ENCODE measurements around the gene PROK1. TPM values are rescaled to one million over a fixed set of nuclear protein-coding genes. Genes with fewer than 3 reads are reported as not detected.

Gene PROK1
- total RNA-seq, 1 experiment from 2014 or later, result not detected

GRCh38 chr1:110493059-110493699 lies 42.2 kb downstream of the PROK1 start:
- no peaks in the 10 kb centered on the region for H3K9me2 ChIP-seq (replicated peaks; ENCODE audit: low read length)
- CTCF ChIA-PET, result no interaction called here
- no peaks in the 10 kb centered on the region for H4K20me1 ChIP-seq (ENCODE audit: low read length)
- POLR2A ChIA-PET (ENCODE audit: unreplicated experiment), result no interaction called here
- no peak overlapping the region for H3K9ac ChIP-seq (ENCODE audit: low read length)
- intact Hi-C loops (cut with micrococcal nuclease), result no loop called here
- H3K4me2 ChIP-seq (ENCODE audit: low read length), result no peak overlapping the region
- ATAC-seq (no peak), DNase-seq (no peak)
- no peaks in the 10 kb centered on the region for H3K4me1 ChIP-seq (ENCODE audit: insufficient read depth, low read length)
- no peak overlapping the region for H3K4me3 ChIP-seq (ENCODE audit: low read length)
- no peaks in the 10 kb centered on the region for H3F3A ChIP-seq (ENCODE audit: low read length, unreplicated experiment)
- no peak overlapping the region for H3K27ac ChIP-seq (ENCODE audit: low read length)
- H3K79me2 ChIP-seq (ENCODE audit: low read length), result no peaks in the 10 kb centered on the region
- H3K9me3 ChIP-seq (ENCODE audit: low read length), result no peaks in the 10 kb centered on the region
- H3K36me3 ChIP-seq (ENCODE audit: low read depth, low read length), result no peaks in the 10 kb centered on the region
- no peak for TF ChIP-seq EZH2phosphoT487 (IDR thresholded peaks at IDR 0.05; ENCODE audit: borderline replicate concordance, low read length)
- TF ChIP-seq EZH2 (IDR thresholded peaks at IDR 0.05; ENCODE audit: low read length, unreplicated experiment), result no peak
- no peak for TF ChIP-seq CTCF (conservative IDR thresholded peaks at IDR 0.05; ENCODE audit: low read depth, low read length)
- no peaks in the 10 kb centered on the region for H3K27me3 ChIP-seq (ENCODE audit: low read length)
- BruUV-seq (replicated peaks), result no TSS peak
- no peak overlapping the region for H2AFZ ChIP-seq (ENCODE audit: low read length)

GRCh38 chr1:110494036-110494435 lies 43.1 kb downstream of the PROK1 start:
- no peak overlapping the region for H3K4me2 ChIP-seq (ENCODE audit: low read length)
- no peak overlapping the region for H3K4me3 ChIP-seq (ENCODE audit: low read length)
- ChIA-PET POLR2A (ENCODE audit: unreplicated experiment) (no interaction called here), CTCF (no interaction called here)
- intact Hi-C loops (cut with micrococcal nuclease), result no loop called here
- TF ChIP-seq CTCF (conservative IDR thresholded peaks at IDR 0.05; ENCODE audit: low read depth, low read length), result no peak
- no peak for TF ChIP-seq EZH2 (IDR thresholded peaks at IDR 0.05; ENCODE audit: low read length, unreplicated experiment)
- no peak for TF ChIP-seq EZH2phosphoT487 (IDR thresholded peaks at IDR 0.05; ENCODE audit: borderline replicate concordance, low read length)
- H3K9me3 ChIP-seq (ENCODE audit: low read length), result no peaks in the 10 kb centered on the region
- no peaks in the 10 kb centered on the region for H3K9me2 ChIP-seq (replicated peaks; ENCODE audit: low read length)
- no peak overlapping the region for H3K27ac ChIP-seq (ENCODE audit: low read length)
- no peaks in the 10 kb centered on the region for H3F3A ChIP-seq (ENCODE audit: low read length, unreplicated experiment)
- H2AFZ ChIP-seq (ENCODE audit: low read length), result no peak overlapping the region
- no peaks in the 10 kb centered on the region for H3K4me1 ChIP-seq (ENCODE audit: insufficient read depth, low read length)
- DNase-seq (no peak), ATAC-seq (no peak)
- no peaks in the 10 kb centered on the region for H3K79me2 ChIP-seq (ENCODE audit: low read length)
- H4K20me1 ChIP-seq (ENCODE audit: low read length), result no peaks in the 10 kb centered on the region
- H3K9ac ChIP-seq (ENCODE audit: low read length), result no peak overlapping the region
- H3K27me3 ChIP-seq (ENCODE audit: low read length), result no peaks in the 10 kb centered on the region
- H3K36me3 ChIP-seq (ENCODE audit: low read depth, low read length), result no peaks in the 10 kb centered on the region
- no TSS peak for BruUV-seq (replicated peaks)

GRCh38 chr1:110494522-110495406 lies 43.8 kb downstream of the PROK1 start:
- Histone ChIP-seq H3F3A (ENCODE audit: low read length, unreplicated experiment) (no peaks in the 10 kb centered on the region), H3K9me3 (ENCODE audit: low read length) (no peaks in the 10 kb centered on the region), H3K27ac (ENCODE audit: low read length) (no peak overlapping the region), H4K20me1 (ENCODE audit: low read length) (no peaks in the 10 kb centered on the region), H3K79me2 (ENCODE audit: low read length) (no peaks in the 10 kb centered on the region), H3K4me1 (ENCODE audit: insufficient read depth, low read length) (no peaks in the 10 kb centered on the region), H3K36me3 (ENCODE audit: low read depth, low read length) (no peaks in the 10 kb centered on the region), H2AFZ (ENCODE audit: low read length) (no peak overlapping the region), H3K27me3 (ENCODE audit: low read length) (no peaks in the 10 kb centered on the region), H3K4me3 (ENCODE audit: low read length) (no peak overlapping the region), H3K4me2 (ENCODE audit: low read length) (no peak overlapping the region), H3K9me2 (replicated peaks; ENCODE audit: low read length) (no peaks in the 10 kb centered on the region), H3K9ac (ENCODE audit: low read length) (no peak overlapping the region)
- no peak for TF ChIP-seq EZH2 (IDR thresholded peaks at IDR 0.05; ENCODE audit: low read length, unreplicated experiment)
- no peak for TF ChIP-seq EZH2phosphoT487 (IDR thresholded peaks at IDR 0.05; ENCODE audit: borderline replicate concordance, low read length)
- ChIA-PET POLR2A (ENCODE audit: unreplicated experiment) (no interaction called here), CTCF (interaction anchor here (0.6 to 2.0 kb wide), 5 partner anchors 10 to 34 kb away, joined by 3 to 39 read pairs (median 14); no protein-coding TSS in a partner anchor)
- BruUV-seq (replicated peaks), result no TSS peak
- DNase-seq (no peak), ATAC-seq (no peak)
- intact Hi-C loops (cut with micrococcal nuclease), result no loop called here
